ENCODE measurements around the gene RAD51B. TPM values are rescaled to one million over a fixed set of nuclear protein-coding genes. Genes with fewer than 3 reads are reported as not detected.

RAD51B gene
- total RNA-seq, 1 experiment from 2014 or later, result 23.3 TPM

- intact Hi-C loops (cut with micrococcal nuclease; ENCODE audit: unreplicated experiment), result no loop called here
- Histone ChIP-seq H3K36me3 (ENCODE audit: insufficient read depth, low read length, poor library complexity, severe bottlenecking) (no peaks in the 10 kb centered on the region), H3K4me3 (ENCODE audit: low read depth, low read length, poor library complexity, severe bottlenecking) (no peak overlapping the region), H3K27me3 (replicated peaks; ENCODE audit: insufficient read depth, low read depth, low read length, poor library complexity) (no peaks in the 10 kb centered on the region), H3K9me3 (ENCODE audit: low read depth, low read length, poor library complexity, severe bottlenecking) (no peaks in the 10 kb centered on the region), H3K27ac (ENCODE audit: low read depth, low read length, poor library complexity, severe bottlenecking) (no peak overlapping the region), H3K4me1 (ENCODE audit: insufficient read depth, low read length, poor library complexity, severe bottlenecking) (peaks cover 34% of the 10 kb centered on the region)
- POLR2A ChIA-PET (ENCODE audit: low non-redundant PET), result no interaction called here
- CTCF ChIA-PET, result no interaction called here
- BruUV-seq (replicated peaks), result no TSS peak
- TF ChIP-seq EZH2 (IDR thresholded peaks at IDR 0.05; ENCODE audit: borderline replicate concordance, low read depth, low read length, poor library complexity, severe bottlenecking), result no peak
- no peak for TF ChIP-seq CTCF (conservative IDR thresholded peaks at IDR 0.05; ENCODE audit: low read depth, low read length)
- no peak for DNase-seq (ENCODE audit: low spot score)
These were observed 859.7 kb downstream of the RAD51B start for GRCh38 chr14:68679301-68679700.

- H3K4me1 ChIP-seq (ENCODE audit: insufficient read depth, low read length, poor library complexity, severe bottlenecking), result peaks cover 40% of the 10 kb centered on the region
- no peak overlapping the region for H3K27ac ChIP-seq (ENCODE audit: low read depth, low read length, poor library complexity, severe bottlenecking)
- no peak overlapping the region for H3K4me3 ChIP-seq (ENCODE audit: low read depth, low read length, poor library complexity, severe bottlenecking)
- no peaks in the 10 kb centered on the region for H3K27me3 ChIP-seq (replicated peaks; ENCODE audit: insufficient read depth, low read depth, low read length, poor library complexity)
- intact Hi-C loops (cut with micrococcal nuclease; ENCODE audit: unreplicated experiment), result loop anchor here (5.0 kb wide), 2 partner anchors 112 to 433 kb away; partner anchors contain the start of gene ZFP36L1
- CTCF ChIA-PET, result no interaction called here
- no peaks in the 10 kb centered on the region for H3K36me3 ChIP-seq (ENCODE audit: insufficient read depth, low read length, poor library complexity, severe bottlenecking)
- no peak for TF ChIP-seq CTCF (conservative IDR thresholded peaks at IDR 0.05; ENCODE audit: low read depth, low read length)
- TF ChIP-seq EZH2 (IDR thresholded peaks at IDR 0.05; ENCODE audit: borderline replicate concordance, low read depth, low read length, poor library complexity, severe bottlenecking), result no peak
- DNase-seq (ENCODE audit: low spot score), result no peak
- BruUV-seq (replicated peaks), result no TSS peak
- POLR2A ChIA-PET (ENCODE audit: low non-redundant PET), result no interaction called here
- H3K9me3 ChIP-seq (ENCODE audit: low read depth, low read length, poor library complexity, severe bottlenecking), result no peaks in the 10 kb centered on the region
These were observed 860.3 kb downstream of the RAD51B start for GRCh38 chr14:68679746-68680467.

GRCh38 chr14:68680541-68681051 lies 861.0 kb downstream of the RAD51B start:
- POLR2A ChIA-PET (ENCODE audit: low non-redundant PET), result no interaction called here
- Histone ChIP-seq H3K9me3 (ENCODE audit: low read depth, low read length, poor library complexity, severe bottlenecking) (no peaks in the 10 kb centered on the region), H3K27me3 (replicated peaks; ENCODE audit: insufficient read depth, low read depth, low read length, poor library complexity) (no peaks in the 10 kb centered on the region), H3K27ac (ENCODE audit: low read depth, low read length, poor library complexity, severe bottlenecking) (peak overlapping the region; percentile 99), H3K36me3 (ENCODE audit: insufficient read depth, low read length, poor library complexity, severe bottlenecking) (no peaks in the 10 kb centered on the region), H3K4me1 (ENCODE audit: insufficient read depth, low read length, poor library complexity, severe bottlenecking) (peaks cover 47% of the 10 kb centered on the region), H3K4me3 (ENCODE audit: low read depth, low read length, poor library complexity, severe bottlenecking) (no peak overlapping the region)
- no peak for TF ChIP-seq EZH2 (IDR thresholded peaks at IDR 0.05; ENCODE audit: borderline replicate concordance, low read depth, low read length, poor library complexity, severe bottlenecking)
- no peak for TF ChIP-seq CTCF (conservative IDR thresholded peaks at IDR 0.05; ENCODE audit: low read depth, low read length)
- no peak for DNase-seq (ENCODE audit: low spot score)
- intact Hi-C loops (cut with micrococcal nuclease; ENCODE audit: unreplicated experiment), result loop anchor here (5.0 kb wide), 2 partner anchors 112 to 433 kb away; partner anchors contain the start of gene ZFP36L1
- CTCF ChIA-PET, result no interaction called here
- BruUV-seq (replicated peaks), result no TSS peak

All from A673 (cell line).